SK-N-SH (cell line): Measurements from ENCODE around the gene TGFB1I1. TPM values are rescaled to one million over a fixed set of nuclear protein-coding genes. Genes with fewer than 3 reads are reported as not detected.
"Not testable (repeated sequence)": the region's sequence is repeated elsewhere in the genome, so short reads cannot be mapped to it uniquely, and the experiment has no call there.

ENCODE experiments used
- CTCF ChIA-PET: fragments of 300-600, 350-600 bp; formaldehyde crosslinking; extraction: SDS; loops from one replicate; lab custom pipeline; 2021; lab: Yijun Ruan, JAX
- POLR2A ChIA-PET: fragments of 350-600 bp; sonication (Branson Sonifier 250); formaldehyde crosslinking; extraction: SDS; loops from one replicate; lab custom pipeline; 2020; ENCODE audit warnings: antibody characterized with exemption, inconsistent platforms; lab: Yijun Ruan, JAX
- DNase-seq: peaks from one replicate; pipeline ENCODE4 v3.0.0; 2012
- H2AFZ ChIP-seq: fragments of 200-600 bp; sonication (generic); 2 replicates; pipeline ENCODE4 v1.8.1; 2016; ENCODE audit warnings: antibody characterized with exemption, mild to moderate bottlenecking, low read depth
- H3F3A ChIP-seq: fragments of 200-600 bp; sonication (generic); replicated peaks from 2 replicates; pipeline ENCODE3; 2016; ENCODE audit warnings: antibody characterized with exemption, mild to moderate bottlenecking; ENCODE audit not compliant: insufficient read depth
- H3K27ac ChIP-seq, 2 experiments: fragments of 200-500 bp in 1 of 2; fragments of 200-600 bp in 1 of 2; sonication (Bioruptor generic) in 1 of 2; sonication (generic), shearing (Covaris generic) in 1 of 2; 2 replicates each; pipeline versions ENCODE4 v1.5.1 to v1.6.1; 2014 to 2016; ENCODE audit warnings: low read depth in 2 of 2, inconsistent platforms in 1 of 2, low read length in 1 of 2, mild to moderate bottlenecking in 1 of 2, mixed read lengths in 1 of 2
- H3K27me3 ChIP-seq: fragments of 200-600 bp; sonication (generic), shearing (Covaris generic); 2 replicates; pipeline ENCODE4 v1.6.1; 2016; ENCODE audit warnings: mixed run types; ENCODE audit not compliant: insufficient read depth
- H3K36me3 ChIP-seq, 2 experiments: fragments of 200-500 bp in 1 of 2; fragments of 200-600 bp in 1 of 2; sonication (Bioruptor generic) in 1 of 2; sonication (generic) in 1 of 2; replicated peaks in 1 of 2; 2 replicates each; pipeline versions ENCODE3 to v1.5.1; 2014 to 2016; ENCODE audit warnings: low read length in 1 of 2, mild to moderate bottlenecking in 1 of 2; ENCODE audit not compliant: insufficient read depth in 2 of 2, control insufficient read depth in 1 of 2
- H3K4me1 ChIP-seq, 2 experiments: fragments of 200-500 bp in 1 of 2; fragments of 200-600 bp in 1 of 2; sonication (Bioruptor generic) in 1 of 2; sonication (generic), shearing (Covaris generic) in 1 of 2; 2 replicates each; pipeline versions ENCODE4 v1.5.1 to v1.6.1; 2014 to 2016; ENCODE audit warnings: low read depth in 1 of 2, low read length in 1 of 2, mixed run types in 1 of 2; ENCODE audit not compliant: insufficient read depth in 2 of 2, control insufficient read depth in 1 of 2
- H3K4me2 ChIP-seq: fragments of 200-600 bp; sonication (generic), shearing (Covaris generic); 2 replicates; pipeline ENCODE4 v1.6.1; 2017; ENCODE audit warnings: mixed run types
- H3K4me3 ChIP-seq, 2 experiments: fragments of 200-500 bp in 1 of 2; fragments of 200-600 bp in 1 of 2; sonication (Bioruptor generic) in 1 of 2; sonication (generic), shearing (Covaris generic) in 1 of 2; 2 replicates each; pipeline versions ENCODE4 v1.5.1 to v1.8.1; 2014 to 2016; ENCODE audit warnings: low read depth in 2 of 2, inconsistent platforms in 1 of 2, low read length in 1 of 2, mild to moderate bottlenecking in 1 of 2, mixed read lengths in 1 of 2, moderate library complexity in 1 of 2
- H3K79me2 ChIP-seq: fragments of 200-600 bp; sonication (generic); 2 replicates; pipeline ENCODE4 v1.8.1; 2017; ENCODE audit warnings: mild to moderate bottlenecking; ENCODE audit not compliant: insufficient read depth
- H3K9ac ChIP-seq: fragments of 200-600 bp; sonication (generic); 2 replicates; pipeline ENCODE4 v1.6.1; 2017; ENCODE audit warnings: mixed run types
- H3K9me2 ChIP-seq: fragments of 200-600 bp; sonication (generic); 2 replicates; pipeline ENCODE4 v1.6.1; 2017; ENCODE audit warnings: mixed run types
- H3K9me3 ChIP-seq: fragments of 200-600 bp; sonication (generic); 2 replicates; pipeline ENCODE4 v1.6.1; 2017; ENCODE audit warnings: mixed run types, mild to moderate bottlenecking, moderate library complexity
- H4K20me1 ChIP-seq: fragments of 200-600 bp; sonication (generic); 2 replicates; pipeline ENCODE4 v1.6.1; 2017; ENCODE audit warnings: mild to moderate bottlenecking, mixed run types; ENCODE audit not compliant: insufficient read depth
- EP300 ChIP-seq, 2 experiments: IDR thresholded peaks; 2 replicates each; pipeline versions ENCODE4 v1.4.0 to v1.6.1; 2012; ENCODE audit warnings: borderline replicate concordance in 1 of 2, low read depth in 1 of 2, low read length in 1 of 2
- EZH2phosphoT487 ChIP-seq: fragments of 200-600 bp; sonication (generic); IDR thresholded peaks from 2 replicates; pipeline ENCODE4 v1.6.1; 2017; ENCODE audit warnings: low read depth, mixed run types, mild to moderate bottlenecking, antibody characterized with exemption, moderate library complexity, borderline replicate concordance
- GABPA ChIP-seq: IDR thresholded peaks from 2 replicates; pipeline ENCODE4 v1.4.0; 2012; ENCODE audit warnings: low read depth, mild to moderate bottlenecking
- GATA2 ChIP-seq: sonication (generic); formaldehyde crosslinking; IDR thresholded peaks from 2 replicates; pipeline ENCODE4 v1.5.0; 2020; ENCODE audit warnings: mild to moderate bottlenecking, missing genetic modification reagents
- IRF3 ChIP-seq: fragments of 150-350 bp; IDR thresholded peaks from 2 replicates; pipeline ENCODE4 v1.6.1; 2016; ENCODE audit warnings: mild to moderate bottlenecking, low read depth, low read length
- JUND ChIP-seq: IDR thresholded peaks from 2 replicates; pipeline ENCODE4 v1.4.0; 2012
- MAX ChIP-seq: IDR thresholded peaks from 2 replicates; pipeline ENCODE4 v1.4.0; 2012; ENCODE audit warnings: low read depth
- MEF2A ChIP-seq: IDR thresholded peaks from 2 replicates; pipeline ENCODE4 v1.4.0; 2012; ENCODE audit warnings: low read depth, borderline replicate concordance
- MXI1 ChIP-seq: IDR thresholded peaks from 2 replicates; pipeline ENCODE4 v1.6.1; 2012; ENCODE audit warnings: mild to moderate bottlenecking, low read depth, low read length, improper control_type of control experiment
- REST ChIP-seq: IDR thresholded peaks from 2 replicates; pipeline ENCODE4 v1.6.1; 2012; ENCODE audit warnings: mild to moderate bottlenecking, low read depth, low read length, moderate library complexity
- WGBS: methylation state at CpG from one replicate; pipeline ENCODE4 v1.1.6; 2017; ENCODE audit warnings: low lambda C conversion rate; 5-methylcytosine and 5-hydroxymethylcytosine counted together
- polyA plus RNA-seq, 3 experiments: library from polyadenylated mRNA; depleted of rRNA; stranded (reverse); fragments of >200 nt; gene quantifications; 2 replicates each; pipeline ENCODE4 v1.2.3, GENCODE V29; 2012

The TGFB1I1 gene
- polyA plus RNA-seq, 1 of the 3 experiments (the other 2 are of a cell fraction), result 29.7 TPM

GRCh38 chr16:31501226-31501965 lies 29.4 kb downstream of the TGFB1I1 start (continued):
- TF ChIP-seq REST, result no peak
- no peak for TF ChIP-seq MEF2A
- TF ChIP-seq EP300 (IDR thresholded peaks at IDR 0.05; ENCODE audit: borderline replicate concordance in 1 of 2, low read depth in 1 of 2, low read length in 1 of 2), result no peak
- TF ChIP-seq JUND, result no peak
- TF ChIP-seq GATA2 (CRISPR knock-in tag), result no peak
- TF ChIP-seq GABPA, result no peak
- TF ChIP-seq IRF3, result no peak

GRCh38 chr16:31501966-31502348 lies 30.0 kb downstream of the TGFB1I1 start:
- H4K20me1 ChIP-seq, result no peaks in the 10 kb centered on the region; the same call in 1 of the 2 replicates
- H2AFZ ChIP-seq, result no peak overlapping the region
- no peaks in the 10 kb centered on the region for H3K9me3 ChIP-seq
- no peak overlapping the region for H3K9ac ChIP-seq
- 88% methylated on average over 4 of the region's 4 CpGs for WGBS
- no peak overlapping the region for H3K27ac ChIP-seq
- H3K9me2 ChIP-seq, result no peaks in the 10 kb centered on the region
- H3F3A ChIP-seq, result no peaks in the 10 kb centered on the region
- peaks cover 17% of the 10 kb centered on the region for H3K79me2 ChIP-seq
- CTCF ChIA-PET, result interaction anchor here (1.1 kb wide), 1 partner anchor 13 kb away, joined by 5 read pairs; no protein-coding TSS in a partner anchor
- H3K4me2 ChIP-seq, result no peak overlapping the region
- DNase-seq, result no peak
- peaks cover 0 to 5% of the 10 kb centered on the region in 2 experiments; a peak in 1 of 4 replicates for H3K4me1 ChIP-seq
- POLR2A ChIA-PET, result no interaction called here
- peaks cover 24 to 39% of the 10 kb centered on the region in 2 experiments for H3K36me3 ChIP-seq
- TF ChIP-seq GABPA (no peak), MXI1 (no peak), GATA2 (CRISPR knock-in tag) (no peak)
- TF ChIP-seq, all 33 proteins: peak for 0
- Histone ChIP-seq H3K27me3 (no peaks in the 10 kb centered on the region), H3K4me3 (no peak overlapping the region)

GRCh38 chr16:31502981-31503380 lies 31.0 kb downstream of the TGFB1I1 start:
- Histone ChIP-seq H4K20me1 (no peaks in the 10 kb centered on the region; the same call in 1 of the 2 replicates), H3K4me1 (peaks cover 0 to 12% of the 10 kb centered on the region in 2 experiments; a peak in 2 of 4 replicates), H3K27ac (no peak overlapping the region), H3K9me3 (no peaks in the 10 kb centered on the region), H3K4me2 (no peak overlapping the region), H3F3A (no peaks in the 10 kb centered on the region), H3K36me3 (peaks cover 20 to 35% of the 10 kb centered on the region in 2 experiments), H2AFZ (no peak overlapping the region), H3K9me2 (no peaks in the 10 kb centered on the region), H3K9ac (no peak overlapping the region), H3K79me2 (peaks cover 27% of the 10 kb centered on the region), H3K4me3 (no peak overlapping the region), H3K27me3 (no peaks in the 10 kb centered on the region)
- TF ChIP-seq MAX (no peak), JUND (no peak), EZH2phosphoT487 (no peak)
- POLR2A ChIA-PET, result interaction anchor here (1.0 kb wide), 1 partner anchor 43 kb away, joined by 4 read pairs; no protein-coding TSS in a partner anchor
- DNase-seq, result no peak
- CTCF ChIA-PET, result interaction anchor here (0.7 kb wide), 2 partner anchors 13 to 445 kb away, joined by 3 read pairs; no protein-coding TSS in a partner anchor

GRCh38 chr16:31503555-31503954 lies 31.6 kb downstream of the TGFB1I1 start:
- not testable (repeated sequence) for H3K4me3 ChIP-seq, H3F3A ChIP-seq, H3K9me3 ChIP-seq, H4K20me1 ChIP-seq, H3K9ac ChIP-seq, H3K27me3 ChIP-seq, H3K9me2 ChIP-seq, H2AFZ ChIP-seq, H3K27ac ChIP-seq, DNase-seq, H3K4me2 ChIP-seq
- WGBS, result 92% methylated on average over 8 of the region's 8 CpGs
- Histone ChIP-seq H3K36me3 (peaks cover 20 to 30% of the 10 kb centered on the region in 2 experiments), H3K4me1 (peaks cover 0 to 12% of the 10 kb centered on the region in 2 experiments; a peak in 2 of 4 replicates), H3K79me2 (peaks cover 33% of the 10 kb centered on the region)
- POLR2A ChIA-PET, result interaction anchor here (1.0 kb wide), 1 partner anchor 43 kb away, joined by 4 read pairs; no protein-coding TSS in a partner anchor
- CTCF ChIA-PET, result interaction anchor here (0.6 to 0.7 kb wide), 3 partner anchors 13 to 444 kb away, joined by 3 to 4 read pairs (median 3); no protein-coding TSS in a partner anchor
